Gastrocnemius medialis (tissue), 4 donors: ENCODE measurements around the gene SPECC1. TPM values are rescaled to one million over a fixed set of nuclear protein-coding genes. Genes with fewer than 3 reads are reported as not detected.

Source experiments
- ATAC-seq, 2 donors: fragments of 150-250 bp; one replicate each; pipeline ENCODE4 v1.9.1; 2016
- DNase-seq, 2 donors: peaks; one replicate each; pipeline ENCODE4 v3.0.0-alpha.2; 2019
- H3K27ac ChIP-seq, 4 donors: fragments of 200-600 bp; sonication (generic); 1 replicate in 1 of 4; 2 replicates in 3 of 4; pipeline ENCODE4 v1.5.1; 2016 to 2018; ENCODE audit warnings: mild to moderate bottlenecking in 2 of 4, moderate library complexity in 1 of 4
- H3K27me3 ChIP-seq, 3 donors: fragments of 200-600 bp; sonication (generic) in 2 of 3; 1 replicate in 1 of 3; 2 replicates in 2 of 3; pipeline versions ENCODE4 v1.5.1 to v1.6.0; 2016 to 2019; ENCODE audit warnings: mild to moderate bottlenecking in 1 of 3, moderate library complexity in 1 of 3
- H3K36me3 ChIP-seq, 2 donors: fragments of 200-600 bp; sonication (generic) in 1 of 2; one replicate each; pipeline ENCODE4 v1.5.1; 2017 to 2018
- H3K4me1 ChIP-seq, 2 donors: fragments of 200-600 bp; sonication (generic) in 1 of 2; one replicate each; pipeline ENCODE4 v1.5.1; 2016 to 2017; ENCODE audit warnings: mild to moderate bottlenecking in 2 of 2
- H3K4me3 ChIP-seq, 4 donors: fragments of 200-600 bp; sonication (generic) in 3 of 4; 1 replicate in 1 of 4; 2 replicates in 3 of 4; pipeline ENCODE4 v1.5.1; 2016 to 2019; ENCODE audit warnings: mild to moderate bottlenecking in 2 of 4
- H3K9me3 ChIP-seq, 3 donors: fragments of 200-600 bp; sonication (generic) in 2 of 3; 1 replicate in 1 of 3; 2 replicates in 2 of 3; pipeline ENCODE4 v1.5.1; 2016 to 2019
- CTCF ChIP-seq, 5 experiments: fragments of 450-650 bp in 3 of 5; fragments of 200-600 bp in 2 of 5; sonication (generic) in 2 of 5; IDR thresholded peaks in 4 of 5; conservative IDR thresholded peaks in 1 of 5; 1 replicate in 4 of 5; 2 replicates in 1 of 5; pipeline ENCODE4 v1.5.1; 2016 to 2019; ENCODE audit warnings: antibody characterized with exemption in 5 of 5, mild to moderate bottlenecking in 3 of 5, moderate library complexity in 3 of 5
- POLR2A ChIP-seq, 2 donors: fragments of 450-650 bp; IDR thresholded peaks; one replicate each; pipeline ENCODE4 v1.6.1; 2017; ENCODE audit warnings: antibody characterized with exemption in 2 of 2, mild to moderate bottlenecking in 2 of 2, moderate library complexity in 2 of 2
- in situ Hi-C, 4 donors: fragments of 200-750 bp; cut with MboI; loops; one replicate each; pipeline versions ENCODE4 v1.15.0 to v1.8.0; 2017; ENCODE audit warnings: low sequenced_read_pairs in 4 of 4
- intact Hi-C: fragments of 100-400 bp; cut with DNase I; formaldehyde crosslinking; loops from one replicate; pipeline ENCODE4 v1.15.1; 2023; ENCODE audit warnings: low total_unique reads
- total RNA-seq, 4 donors: library from RNA; depleted of rRNA; stranded (reverse); fragments of >200 nt; gene quantifications; one replicate each; pipeline versions ENCODE4 v1.1.0 to v1.2.3, GENCODE V29; 2016

SPECC1 gene
- total RNA-seq, 4 donors from 2014 or later, result 6.1 to 17.9 (median 9.5) TPM

- Histone ChIP-seq H3K27ac (no peak overlapping the region), H3K9me3 (no peaks in the 10 kb centered on the region), H3K27me3 (no peaks in the 10 kb centered on the region), H3K4me3 (no peak overlapping the region), H3K4me1 (no peaks in the 10 kb centered on the region), H3K36me3 (no peaks in the 10 kb centered on the region)
- ATAC-seq (no peak), DNase-seq (no peak)
- in situ Hi-C loops (loop anchor here in 2 of 4 donors (25.0 kb wide), 2 partner anchors 98 to 623 kb away; no protein-coding TSS in a partner anchor), intact Hi-C loops (no loop called here)
- TF ChIP-seq CTCF (IDR thresholded peaks at IDR 0.05 in 4 of 5, conservative IDR thresholded peaks at IDR 0.05 in 1 of 5) (no peak), POLR2A (IDR thresholded peaks at IDR 0.05) (no peak)
These were observed 205.6 kb downstream of the SPECC1 start for GRCh38 chr17:20214794-20215193.

GRCh38 chr17:20216154-20216815 lies 207.1 kb downstream of the SPECC1 start:
- in situ Hi-C loops (loop anchor here in 2 of 4 donors (25.0 kb wide), 2 partner anchors 96 to 621 kb away; no protein-coding TSS in a partner anchor), intact Hi-C loops (no loop called here)
- Histone ChIP-seq H3K4me3 (no peak overlapping the region), H3K36me3 (no peaks in the 10 kb centered on the region), H3K4me1 (no peaks in the 10 kb centered on the region), H3K9me3 (no peaks in the 10 kb centered on the region), H3K27ac (no peak overlapping the region), H3K27me3 (no peaks in the 10 kb centered on the region)
- DNase-seq (no peak), ATAC-seq (no peak)
- TF ChIP-seq CTCF (IDR thresholded peaks at IDR 0.05 in 4 of 5, conservative IDR thresholded peaks at IDR 0.05 in 1 of 5) (no peak), POLR2A (IDR thresholded peaks at IDR 0.05) (no peak)

- no peak for DNase-seq
- Histone ChIP-seq H3K36me3 (no peaks in the 10 kb centered on the region), H3K27me3 (no peaks in the 10 kb centered on the region), H3K4me3 (no peak overlapping the region), H3K4me1 (no peaks in the 10 kb centered on the region), H3K27ac (no peak overlapping the region), H3K9me3 (no peaks in the 10 kb centered on the region)
- intact Hi-C loops, result no loop called here
- in situ Hi-C loops, result loop anchor here in 2 of 4 donors (25.0 kb wide), 2 partner anchors 95 to 620 kb away; no protein-coding TSS in a partner anchor
- ATAC-seq, result no peak
- no peak for TF ChIP-seq CTCF (IDR thresholded peaks at IDR 0.05 in 4 of 5, conservative IDR thresholded peaks at IDR 0.05 in 1 of 5)
- no peak for TF ChIP-seq POLR2A (IDR thresholded peaks at IDR 0.05)
These were observed 207.7 kb downstream of the SPECC1 start for GRCh38 chr17:20216853-20217252.

GRCh38 chr17:20217677-20218076 lies 208.5 kb downstream of the SPECC1 start:
- ATAC-seq (no peak), DNase-seq (no peak)
- intact Hi-C loops (no loop called here), in situ Hi-C loops (loop anchor here in 2 of 4 donors (25.0 kb wide), 2 partner anchors 95 to 620 kb away; no protein-coding TSS in a partner anchor)
- Histone ChIP-seq H3K27ac (no peak overlapping the region), H3K27me3 (no peaks in the 10 kb centered on the region), H3K36me3 (no peaks in the 10 kb centered on the region), H3K4me3 (no peak overlapping the region), H3K4me1 (no peaks in the 10 kb centered on the region), H3K9me3 (no peaks in the 10 kb centered on the region)
- no peak for TF ChIP-seq CTCF (IDR thresholded peaks at IDR 0.05 in 4 of 5, conservative IDR thresholded peaks at IDR 0.05 in 1 of 5)
- TF ChIP-seq POLR2A (IDR thresholded peaks at IDR 0.05), result no peak
